Fibroblast of the aortic adventitia (primary cell): ENCODE measurements around the gene PHC2. TPM values are rescaled to one million over a fixed set of nuclear protein-coding genes. Genes with fewer than 3 reads are reported as not detected.

Experiments
- DNase-seq: peaks from one replicate; pipeline ENCODE4 v3.0.0-alpha.2; 2010; ENCODE audit warnings: low read depth
- H3K4me3 ChIP-seq: 2 replicates; pipeline ENCODE4 v1.5.1; 2011; ENCODE audit warnings: low read depth, mild to moderate bottlenecking, control low read depth, low read length, moderate library complexity
- total RNA-seq: library from RNA; depleted of rRNA; stranded (reverse); fragments of >200 nt; gene quantifications from 2 replicates; pipeline ENCODE4 v1.2.3, GENCODE V29; 2012; ENCODE audit warnings: low replicate concordance
- TF ChIP-seq, protein P1 (sequence below): IDR thresholded peaks from 2 replicates; pipeline ENCODE4 v1.5.1; 2011; ENCODE audit warnings: mild to moderate bottlenecking, low read length, control low read depth, inconsistent platforms; ENCODE audit not compliant: insufficient read depth

Gene PHC2
- total RNA-seq, 1 donor = 50.5 TPM

GRCh38 chr1:33470495-33471012 is 39.7 kb upstream of the PHC2 start:
- TF ChIP-seq, protein P1, sequence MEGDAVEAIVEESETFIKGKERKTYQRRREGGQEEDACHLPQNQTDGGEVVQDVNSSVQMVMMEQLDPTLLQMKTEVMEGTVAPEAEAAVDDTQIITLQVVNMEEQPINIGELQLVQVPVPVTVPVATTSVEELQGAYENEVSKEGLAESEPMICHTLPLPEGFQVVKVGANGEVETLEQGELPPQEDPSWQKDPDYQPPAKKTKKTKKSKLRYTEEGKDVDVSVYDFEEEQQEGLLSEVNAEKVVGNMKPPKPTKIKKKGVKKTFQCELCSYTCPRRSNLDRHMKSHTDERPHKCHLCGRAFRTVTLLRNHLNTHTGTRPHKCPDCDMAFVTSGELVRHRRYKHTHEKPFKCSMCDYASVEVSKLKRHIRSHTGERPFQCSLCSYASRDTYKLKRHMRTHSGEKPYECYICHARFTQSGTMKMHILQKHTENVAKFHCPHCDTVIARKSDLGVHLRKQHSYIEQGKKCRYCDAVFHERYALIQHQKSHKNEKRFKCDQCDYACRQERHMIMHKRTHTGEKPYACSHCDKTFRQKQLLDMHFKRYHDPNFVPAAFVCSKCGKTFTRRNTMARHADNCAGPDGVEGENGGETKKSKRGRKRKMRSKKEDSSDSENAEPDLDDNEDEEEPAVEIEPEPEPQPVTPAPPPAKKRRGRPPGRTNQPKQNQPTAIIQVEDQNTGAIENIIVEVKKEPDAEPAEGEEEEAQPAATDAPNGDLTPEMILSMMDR = peak; percentile 80
- no peak overlapping the region for H3K4me3 ChIP-seq
- peak; percentile 87 for DNase-seq

DNA sequence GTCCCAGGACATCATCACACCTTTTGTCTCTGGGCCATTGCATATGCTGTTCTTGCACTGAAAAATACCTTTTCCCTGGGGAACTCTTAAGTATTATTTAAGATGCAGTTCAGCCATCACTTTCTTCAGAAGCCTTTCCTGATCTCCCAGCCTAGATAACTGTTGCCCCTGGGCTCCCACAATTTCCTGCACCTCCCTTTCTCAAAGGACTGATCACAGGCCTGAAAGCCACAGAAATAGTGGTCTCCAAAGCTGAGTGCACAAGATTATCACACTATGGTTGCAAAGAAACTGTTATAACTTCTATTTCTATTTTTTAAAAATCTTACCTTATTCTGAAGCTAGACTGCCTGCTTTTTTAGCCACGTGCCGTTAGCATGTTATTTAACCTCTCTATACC is 38.8 kb upstream of the PHC2 start:
- TF ChIP-seq, protein P1 = no peak
- DNase-seq = no peak
- no peak overlapping the region for H3K4me3 ChIP-seq

DNA sequence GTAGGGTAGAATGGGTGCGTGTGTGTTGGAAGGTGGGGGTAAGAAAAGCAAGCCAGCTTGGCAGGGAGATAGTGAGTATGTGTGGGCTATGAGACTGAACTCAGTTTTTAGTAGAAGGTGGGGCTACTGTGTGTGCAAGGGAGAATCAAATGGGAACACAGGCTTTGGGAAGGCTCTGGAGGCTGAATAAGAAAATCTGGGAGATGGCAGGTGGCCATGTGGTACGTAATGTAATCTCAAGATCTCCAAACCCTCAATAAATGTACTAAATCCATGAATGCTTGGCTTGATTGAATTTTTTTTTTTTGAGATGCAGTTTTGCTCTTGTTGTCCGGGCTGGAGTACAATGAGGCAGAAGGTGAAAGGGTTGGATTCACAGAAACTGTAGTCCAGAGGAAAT is 38.1 kb upstream of the PHC2 start:
- TF ChIP-seq, protein P1 = no peak
- peak; percentile 16 for DNase-seq
- H3K4me3 ChIP-seq = no peak overlapping the region

DNA sequence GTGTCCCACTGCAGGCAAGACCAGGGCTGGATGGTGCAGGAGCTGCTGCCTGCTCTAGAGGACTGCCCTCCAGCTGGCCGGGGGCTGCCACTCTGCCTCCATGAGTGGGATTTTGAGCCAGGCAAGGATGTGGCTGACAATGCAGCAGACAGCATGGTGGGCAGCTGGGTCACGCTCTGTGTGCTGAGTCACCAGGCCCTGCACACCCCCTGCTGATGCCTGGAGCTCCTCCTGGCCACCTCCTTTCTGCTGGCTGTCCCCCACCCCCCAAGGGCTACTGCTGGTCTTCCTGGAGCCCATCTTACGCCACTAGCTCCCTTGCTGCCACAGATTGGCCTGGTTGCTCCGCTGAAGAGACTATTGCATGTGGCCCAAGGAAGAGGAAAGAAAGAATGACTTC is 37.6 kb upstream of the PHC2 start:
- no peak for DNase-seq
- TF ChIP-seq, protein P1 = no peak
- no peak overlapping the region for H3K4me3 ChIP-seq

DNA sequence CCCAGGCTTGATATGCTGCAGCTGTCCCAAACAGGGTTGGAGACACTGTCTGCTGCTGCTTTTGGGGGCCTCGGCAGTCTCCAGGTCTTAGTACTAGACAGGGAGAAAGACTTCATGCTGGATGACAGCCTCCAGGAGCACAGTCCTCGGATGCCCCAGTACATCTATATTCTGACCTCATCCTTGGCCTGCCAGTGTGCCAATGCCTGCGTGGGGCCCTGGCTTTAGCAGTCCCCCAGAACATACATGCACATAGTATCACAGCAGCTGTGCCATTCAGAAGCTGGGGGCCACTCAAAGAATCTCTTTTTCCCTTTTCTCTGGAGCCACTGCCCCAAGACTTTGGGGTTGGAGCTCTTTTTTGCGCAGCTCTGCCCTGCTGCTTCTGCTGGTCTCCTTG is 37.1 kb upstream of the PHC2 start:
- no peak overlapping the region for H3K4me3 ChIP-seq
- TF ChIP-seq, protein P1 = no peak
- DNase-seq = no peak

DNA sequence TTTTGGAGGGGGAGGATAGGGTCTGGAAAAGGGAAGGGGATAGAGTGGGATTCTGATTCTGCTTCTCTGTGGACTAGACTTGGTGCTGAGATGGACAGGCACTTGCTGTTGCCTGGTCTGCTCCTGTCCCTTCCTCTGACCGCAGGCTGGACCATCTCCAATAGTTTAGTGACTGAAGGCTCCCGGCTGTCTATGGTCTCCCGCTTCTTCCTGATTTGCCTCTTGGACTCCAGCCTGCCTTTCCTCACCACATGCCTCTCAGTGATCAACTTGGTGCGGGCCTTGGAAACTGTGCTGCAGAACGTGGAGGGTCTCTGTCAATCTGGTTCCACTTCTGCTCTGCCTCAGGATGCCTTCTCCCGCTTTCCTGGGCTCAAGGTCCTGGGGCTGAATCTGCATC is 35.3 kb upstream of the PHC2 start:
- no peak for DNase-seq
- no peak overlapping the region for H3K4me3 ChIP-seq
- TF ChIP-seq, protein P1 = no peak

- no peak overlapping the region for H3K4me3 ChIP-seq
- TF ChIP-seq, protein P1 = no peak
- DNase-seq = no peak
Measured at GRCh38 chr1:33465316-33465715, 34.4 kb upstream of the PHC2 start.
